HG03565 (cell line): ENCODE measurements around the gene ABTB2.

Experiments used
- ATAC-seq: cut with Tn5 transposase; IDR thresholded peaks from one replicate; pipeline ENCODE4 v1.9.1; 2021; ENCODE audit warnings: mild to moderate bottlenecking, moderate library complexity; ENCODE audit not compliant: unreplicated experiment

The ABTB2 gene

DNA sequence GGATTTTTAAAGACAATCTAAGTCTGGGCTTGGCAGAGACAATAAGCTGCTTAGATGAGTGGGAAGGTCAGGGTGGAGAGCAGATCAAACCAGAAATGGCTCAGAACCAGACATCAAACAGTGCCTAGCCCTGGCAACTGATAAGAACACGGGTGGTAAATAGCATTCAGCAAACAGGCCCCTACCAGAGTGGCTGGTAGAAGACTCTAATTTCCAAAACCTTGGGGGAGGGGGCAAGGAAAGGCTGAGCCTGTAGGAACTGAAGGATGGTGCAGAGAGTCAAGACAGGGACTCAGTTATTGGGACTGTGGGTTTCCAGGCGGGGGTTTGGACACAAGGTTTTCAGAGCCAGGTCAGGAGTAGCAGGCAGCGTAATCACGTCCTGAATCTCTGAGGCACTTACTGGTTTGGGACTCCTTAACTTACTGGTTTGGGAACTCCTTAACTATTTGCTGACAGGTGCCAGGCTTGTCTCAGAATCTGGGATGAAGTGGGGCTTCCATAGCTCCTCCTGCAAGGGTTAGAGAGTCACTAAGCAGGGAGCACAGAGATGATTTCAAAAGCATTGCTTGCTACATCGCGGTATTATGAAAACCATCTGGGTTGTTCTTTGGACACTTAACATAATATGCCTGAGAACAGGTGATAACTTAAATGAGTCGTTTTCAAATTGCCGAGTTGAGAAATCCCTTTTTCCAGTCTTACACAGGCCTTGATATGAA lies 5.7 kb upstream of the ABTB2 start:
- no peak for ATAC-seq

DNA sequence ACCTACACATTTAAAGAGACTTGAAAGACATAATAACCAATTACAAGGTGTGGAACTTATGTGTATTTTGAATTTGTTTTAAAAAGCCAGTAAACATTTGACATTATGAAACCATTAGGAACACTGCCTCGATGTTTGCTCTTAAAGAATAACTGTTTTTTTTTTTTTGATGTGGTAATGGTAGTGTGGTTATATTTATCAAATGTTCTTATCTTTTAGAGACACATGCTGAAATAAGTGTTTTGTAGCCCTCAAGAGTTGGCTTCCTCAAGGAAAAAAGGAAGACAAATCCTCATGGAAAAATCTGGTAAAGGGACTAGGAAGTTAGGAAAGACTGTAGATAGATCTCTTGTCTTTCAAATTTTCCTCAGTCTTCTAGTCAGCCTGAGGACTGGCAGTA lies 2.2 kb upstream of the ABTB2 start:
- ATAC-seq: no peak

GRCh38 chr11:34359548-34359891 lies 1.7 kb upstream of the ABTB2 start:
- no peak for ATAC-seq

DNA sequence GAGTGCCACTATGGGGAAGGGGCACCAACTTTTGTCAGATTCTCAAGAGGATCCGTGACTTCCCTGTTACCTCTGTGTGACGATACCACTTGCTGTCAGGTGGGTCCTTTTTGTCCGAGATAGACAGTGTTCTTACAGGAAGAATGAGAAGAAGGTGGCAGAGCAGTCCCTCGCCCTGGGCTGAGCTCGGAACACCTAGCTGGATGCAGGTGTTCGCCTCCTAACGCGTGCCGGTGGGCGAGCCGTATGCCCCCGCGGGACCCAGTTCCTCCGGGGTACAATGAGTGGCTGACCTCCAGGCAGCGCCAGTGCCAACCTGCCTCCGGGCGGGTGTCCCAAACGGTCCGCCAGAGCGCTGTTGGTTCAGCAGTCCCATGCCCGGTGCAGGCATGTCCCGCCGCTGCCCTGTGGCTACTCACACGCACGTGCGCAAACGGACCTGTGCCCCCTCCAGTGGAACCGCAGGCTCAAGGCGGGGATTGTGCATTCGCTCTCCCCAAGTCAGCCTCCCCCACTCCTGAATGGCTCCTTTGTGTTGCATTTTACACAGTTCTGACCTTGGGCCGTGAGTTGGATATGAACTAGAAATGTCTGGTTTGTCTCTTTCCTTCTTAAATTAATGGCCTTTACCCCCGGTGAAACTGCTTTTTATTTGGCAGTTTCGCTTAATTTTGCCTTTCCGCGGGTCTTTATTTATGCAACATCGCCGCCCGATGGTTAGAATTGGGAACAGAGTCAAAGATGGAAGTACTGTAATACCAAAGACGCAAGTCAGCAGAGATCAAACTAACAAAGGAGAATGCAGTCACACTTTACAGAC lies 1.1 kb upstream of the ABTB2 start:
- no peak for ATAC-seq

DNA sequence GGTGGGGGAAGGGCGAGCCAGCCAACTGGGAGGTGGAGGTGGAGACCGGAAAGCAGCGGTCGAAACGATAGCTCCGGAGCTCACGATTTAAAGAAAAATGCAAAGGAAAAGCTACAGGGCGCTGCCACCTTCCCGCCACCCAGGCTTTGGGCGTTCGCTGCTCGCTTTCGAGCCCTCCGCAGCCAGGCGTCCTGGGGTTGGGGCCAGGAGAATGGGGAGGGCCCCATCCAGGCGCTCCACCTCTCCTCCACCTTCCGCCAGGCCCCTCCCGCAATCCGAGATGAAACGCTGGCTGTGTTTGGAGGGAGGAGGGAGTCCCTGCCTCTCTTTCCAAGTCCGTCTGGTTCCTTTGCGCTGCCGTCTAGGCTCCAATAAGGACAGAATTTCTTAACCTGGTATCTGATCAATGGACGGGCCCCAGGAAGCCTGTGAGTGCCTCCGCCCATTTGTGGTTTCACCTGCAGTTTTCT lies 483 bp upstream of the ABTB2 start:
- ATAC-seq: no peak

GRCh38 chr11:34356913-34357700 lies 703 bp downstream of the ABTB2 start:
- ATAC-seq: no peak

DNA sequence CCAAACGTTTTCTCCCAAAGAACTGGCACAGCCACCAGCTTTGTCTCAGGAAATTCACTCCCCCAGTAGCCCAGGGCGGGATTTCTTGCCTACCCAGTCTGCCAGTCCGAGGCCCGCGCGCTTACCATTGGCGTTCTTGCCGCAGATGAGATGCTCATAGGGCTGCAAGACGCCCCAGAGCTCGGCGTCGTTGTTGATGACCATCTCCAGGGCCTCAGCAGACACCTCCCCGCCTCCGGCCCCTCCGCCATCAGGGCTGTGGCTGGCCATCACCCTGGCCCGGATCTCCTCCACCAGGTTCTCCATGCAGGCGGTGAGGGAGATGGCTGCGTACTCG lies 1.3 kb downstream of the ABTB2 start:
- no peak for ATAC-seq

- ATAC-seq: no peak
Measured at GRCh38 chr11:34356130-34356529, 1.7 kb downstream of the ABTB2 start.

DNA sequence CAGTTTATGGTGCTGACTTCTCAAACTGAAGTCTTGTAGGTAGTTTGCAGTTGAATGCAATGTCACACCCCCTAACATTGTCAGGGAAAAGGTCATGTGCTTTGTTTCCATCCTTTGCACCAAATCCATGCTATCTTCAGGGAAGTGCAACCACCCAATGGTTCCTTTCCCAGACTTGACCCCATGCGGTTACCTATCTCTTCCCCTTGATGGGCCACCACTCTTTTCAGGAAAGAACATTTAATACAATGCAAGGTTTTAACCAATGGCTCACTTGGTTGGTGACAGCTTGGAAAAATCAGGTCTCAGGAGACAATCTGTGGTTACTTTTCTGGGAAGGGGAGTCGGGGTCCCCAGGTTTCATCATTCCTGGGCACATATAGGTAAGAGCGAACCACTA lies 2.1 kb downstream of the ABTB2 start:
- no peak for ATAC-seq

- no peak for ATAC-seq
Measured at GRCh38 chr11:34354782-34355181, 3.0 kb downstream of the ABTB2 start.

GRCh38 chr11:34353881-34354280 lies 3.9 kb downstream of the ABTB2 start:
- ATAC-seq: no peak

DNA sequence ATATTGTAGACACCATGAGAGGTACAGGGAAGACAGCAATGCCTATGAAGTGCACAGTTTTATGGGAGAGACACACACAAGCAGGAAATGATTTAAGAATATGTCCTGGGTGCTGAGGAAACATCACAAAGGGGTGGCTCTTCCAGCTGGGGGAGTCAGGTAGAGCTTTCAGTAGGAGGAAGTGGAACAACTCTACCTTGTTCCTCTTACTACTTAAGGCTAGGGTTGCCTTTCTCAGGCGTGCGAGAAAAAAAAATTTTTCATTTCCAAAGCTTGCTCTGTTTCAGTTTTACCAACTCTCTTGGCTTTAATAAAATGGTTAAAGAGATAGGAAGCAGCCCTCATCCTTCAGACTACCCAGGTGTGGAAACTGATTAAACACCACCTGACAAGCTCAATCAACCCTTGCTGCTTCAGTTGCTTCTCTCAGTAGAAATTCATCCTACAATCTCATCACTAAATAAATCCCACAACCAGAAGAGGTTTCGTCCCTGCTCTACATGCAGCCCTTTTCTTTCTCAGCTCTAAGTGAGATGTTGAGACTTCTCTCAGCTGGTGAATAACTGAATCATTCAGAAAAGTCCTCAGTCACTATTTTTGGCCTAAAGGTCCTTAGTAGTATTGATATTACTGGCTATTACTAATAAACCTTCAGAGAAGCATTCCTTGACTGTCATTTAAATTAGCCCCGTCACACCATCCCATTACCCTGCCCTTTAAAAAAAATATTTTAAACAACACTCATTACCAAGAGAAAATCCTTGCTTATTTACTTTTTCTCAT lies 5.9 kb downstream of the ABTB2 start:
- peak; percentile 41 for ATAC-seq

GRCh38 chr11:34351051-34351450 lies 6.8 kb downstream of the ABTB2 start:
- no peak for ATAC-seq

DNA sequence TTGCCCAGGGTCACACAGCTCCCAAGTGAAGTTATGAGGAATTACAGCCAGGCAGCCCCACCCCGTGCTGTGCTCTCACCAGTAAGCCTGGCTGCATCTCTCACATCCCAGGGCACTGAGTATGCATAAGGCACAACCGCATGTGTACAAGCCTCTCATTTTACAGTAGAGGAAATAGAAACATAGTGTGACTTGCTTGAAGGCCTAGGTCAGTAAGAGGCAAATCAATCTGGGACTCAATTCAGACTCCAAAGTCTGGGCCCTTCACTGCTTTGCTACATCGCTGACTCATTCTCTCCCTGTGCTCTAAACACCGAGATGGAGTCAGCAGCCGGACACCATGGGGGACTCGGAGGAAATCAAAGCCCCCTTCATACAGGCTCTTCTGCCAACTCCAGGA lies 7.9 kb downstream of the ABTB2 start:
- no peak for ATAC-seq

DNA sequence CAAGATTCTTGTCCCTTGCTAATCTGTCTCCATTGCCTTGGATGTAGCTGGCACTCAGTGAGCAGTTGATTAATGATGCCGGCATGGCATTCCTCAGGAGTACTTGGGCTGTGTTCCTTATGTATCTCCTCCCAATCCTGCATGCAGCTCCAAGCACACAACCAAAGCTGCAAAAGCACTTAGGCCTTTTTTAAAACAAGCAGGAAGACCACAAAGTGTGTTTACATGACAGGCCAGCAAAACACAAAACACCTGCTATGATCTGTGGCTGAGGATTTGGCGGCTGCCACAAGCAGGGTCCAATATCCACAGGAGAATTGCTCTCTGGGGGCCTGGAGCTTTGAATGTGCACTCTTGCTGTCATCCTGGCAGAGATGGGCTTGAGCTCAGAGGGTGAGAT lies 8.9 kb downstream of the ABTB2 start:
- ATAC-seq: no peak

DNA sequence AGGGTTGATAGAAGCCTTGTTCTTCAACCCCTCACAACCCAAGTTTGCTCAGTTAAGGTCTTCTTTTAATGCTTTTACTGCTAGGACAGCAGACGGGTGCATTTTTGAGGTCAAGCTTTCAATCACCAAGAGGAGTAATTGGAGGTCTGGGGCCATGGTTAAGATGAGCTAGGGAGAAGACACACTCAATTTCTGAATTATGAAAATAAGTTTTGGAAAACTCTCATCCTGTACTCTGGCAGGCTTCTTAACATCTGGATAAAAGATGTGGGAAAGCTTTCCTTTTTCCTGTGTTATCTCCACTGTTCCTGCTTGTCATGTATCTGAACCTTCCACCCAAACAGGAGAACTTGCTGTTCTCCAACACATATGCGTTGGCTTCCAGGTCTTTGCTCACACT lies 9.7 kb downstream of the ABTB2 start:
- no peak for ATAC-seq

DNA sequence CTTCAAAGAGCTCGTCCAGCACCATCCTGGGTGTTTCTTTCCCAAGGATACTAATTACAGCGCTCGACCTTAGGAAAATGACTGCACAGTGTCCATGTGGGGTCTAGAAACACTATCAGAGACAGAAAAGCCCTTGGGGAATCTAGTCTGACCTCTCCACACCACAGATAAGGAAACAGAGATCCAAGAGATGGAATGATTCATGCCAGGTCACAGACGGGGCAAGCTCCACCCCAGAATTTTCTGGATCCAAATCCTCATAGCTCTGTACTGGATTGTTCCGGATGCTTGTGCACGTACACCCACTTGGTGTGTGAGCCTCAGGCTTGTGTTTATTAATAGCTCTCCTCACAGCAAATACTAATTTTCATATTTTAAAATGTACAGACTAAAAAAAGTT lies 11.3 kb downstream of the ABTB2 start:
- ATAC-seq: no peak

- no peak for ATAC-seq
Measured at GRCh38 chr11:34345991-34346480, 11.8 kb downstream of the ABTB2 start.

DNA sequence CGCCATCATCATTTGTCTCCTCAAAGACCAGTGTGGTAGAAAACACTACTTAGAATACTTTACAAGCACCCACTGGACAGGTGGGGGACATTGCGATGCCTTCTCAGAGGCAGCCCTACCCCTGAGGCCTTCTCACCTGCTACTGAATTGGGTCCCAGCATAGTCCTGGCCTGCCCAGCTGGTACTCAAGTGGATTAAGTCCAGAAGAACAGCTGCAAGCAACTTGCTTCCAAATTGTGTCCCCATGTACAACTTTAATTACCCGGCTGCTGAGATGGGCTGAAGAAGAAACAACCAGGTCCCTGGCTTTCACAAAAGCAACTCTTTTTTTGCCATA lies 12.3 kb downstream of the ABTB2 start:
- ATAC-seq: no peak

DNA sequence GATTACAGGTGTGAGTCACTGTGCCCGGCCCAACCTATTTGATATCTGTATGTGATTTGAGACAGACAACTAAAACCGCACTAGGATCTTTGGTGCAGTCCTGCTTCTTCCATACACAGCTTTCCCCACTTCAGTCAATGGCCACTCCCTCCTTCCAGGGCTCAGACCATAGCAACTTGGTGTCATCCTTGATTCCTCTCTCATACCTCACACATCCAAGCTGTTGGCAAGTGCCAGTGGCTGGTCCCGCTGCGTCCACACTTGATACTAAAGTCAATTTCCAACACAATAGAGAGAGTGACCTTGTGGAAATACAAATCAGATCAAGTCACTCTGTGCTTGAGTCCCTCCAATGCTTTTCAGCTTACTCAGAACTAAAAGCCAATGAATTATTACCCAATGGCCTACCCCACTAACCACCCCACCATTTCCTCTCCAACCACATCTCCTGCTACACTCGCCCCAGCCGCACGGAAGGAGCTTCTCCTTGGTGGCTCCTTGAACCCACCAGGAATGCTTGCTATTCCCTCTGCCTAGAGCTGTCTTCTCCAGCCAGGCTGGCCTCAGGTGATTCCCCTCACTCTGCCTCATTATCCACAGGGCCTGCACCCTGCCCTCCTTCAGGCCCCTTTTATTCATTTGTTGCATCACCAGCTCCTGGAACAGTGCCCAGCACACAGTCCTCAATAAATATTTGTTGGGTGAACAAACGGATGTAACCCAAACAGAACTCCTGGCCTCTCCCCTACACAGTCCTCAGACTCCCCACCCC lies 12.9 kb downstream of the ABTB2 start:
- no peak for ATAC-seq
